WI38 (cell line): ENCODE results near the gene MCUB.

ENCODE experiments used
- H3K4me3 ChIP-seq: 2 replicates; pipeline ENCODE4 v1.5.1; 2011; ENCODE audit warnings: low read depth, mild to moderate bottlenecking, control low read depth, low read length
- TF ChIP-seq, protein P1 (sequence below): IDR thresholded peaks from 2 replicates; pipeline ENCODE4 v1.5.1; 2012; ENCODE audit warnings: low read depth, mild to moderate bottlenecking, control low read depth, low read length

Gene MCUB

DNA sequence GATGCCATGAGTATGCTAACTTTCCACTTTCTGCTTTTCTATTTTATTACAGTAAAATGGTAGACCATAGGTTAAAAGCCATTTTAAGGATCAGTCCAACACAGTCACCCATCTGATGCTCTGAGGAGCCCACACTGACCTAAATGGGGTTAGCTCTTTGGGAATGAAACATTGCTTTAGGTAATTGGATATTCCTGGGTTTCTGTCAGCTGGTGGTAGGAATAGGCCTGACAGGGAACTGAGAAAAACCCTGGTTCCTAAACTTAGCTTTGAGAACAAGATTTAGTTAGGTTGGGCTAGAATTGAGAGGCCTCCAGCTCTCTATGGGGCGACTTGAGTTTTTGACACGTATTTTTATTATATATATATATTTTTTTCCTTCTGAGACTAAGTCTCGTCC, 40.4 kb downstream of the MCUB start:
- no peak overlapping the region for H3K4me3 ChIP-seq
- TF ChIP-seq, protein P1, sequence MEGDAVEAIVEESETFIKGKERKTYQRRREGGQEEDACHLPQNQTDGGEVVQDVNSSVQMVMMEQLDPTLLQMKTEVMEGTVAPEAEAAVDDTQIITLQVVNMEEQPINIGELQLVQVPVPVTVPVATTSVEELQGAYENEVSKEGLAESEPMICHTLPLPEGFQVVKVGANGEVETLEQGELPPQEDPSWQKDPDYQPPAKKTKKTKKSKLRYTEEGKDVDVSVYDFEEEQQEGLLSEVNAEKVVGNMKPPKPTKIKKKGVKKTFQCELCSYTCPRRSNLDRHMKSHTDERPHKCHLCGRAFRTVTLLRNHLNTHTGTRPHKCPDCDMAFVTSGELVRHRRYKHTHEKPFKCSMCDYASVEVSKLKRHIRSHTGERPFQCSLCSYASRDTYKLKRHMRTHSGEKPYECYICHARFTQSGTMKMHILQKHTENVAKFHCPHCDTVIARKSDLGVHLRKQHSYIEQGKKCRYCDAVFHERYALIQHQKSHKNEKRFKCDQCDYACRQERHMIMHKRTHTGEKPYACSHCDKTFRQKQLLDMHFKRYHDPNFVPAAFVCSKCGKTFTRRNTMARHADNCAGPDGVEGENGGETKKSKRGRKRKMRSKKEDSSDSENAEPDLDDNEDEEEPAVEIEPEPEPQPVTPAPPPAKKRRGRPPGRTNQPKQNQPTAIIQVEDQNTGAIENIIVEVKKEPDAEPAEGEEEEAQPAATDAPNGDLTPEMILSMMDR = no peak

DNA sequence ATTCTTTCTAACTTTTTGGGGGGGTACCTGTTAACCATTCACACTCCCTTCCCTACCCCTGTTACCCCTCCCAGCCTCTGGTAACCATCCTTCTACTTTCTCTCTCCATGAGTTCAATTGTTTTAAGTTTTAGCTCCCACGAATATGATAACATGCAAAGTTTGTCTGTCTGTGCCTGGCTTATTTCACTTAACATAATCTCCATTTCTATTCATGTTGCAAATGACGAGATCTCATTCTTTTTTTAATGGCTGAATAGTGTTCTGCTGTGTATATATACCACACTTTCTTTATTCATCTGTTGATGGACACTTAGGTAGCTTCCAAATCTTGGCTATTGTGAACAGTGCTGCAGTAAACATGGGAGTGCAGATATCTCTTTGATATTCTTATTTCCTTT, 41.3 kb downstream of the MCUB start:
- no peak overlapping the region for H3K4me3 ChIP-seq

DNA sequence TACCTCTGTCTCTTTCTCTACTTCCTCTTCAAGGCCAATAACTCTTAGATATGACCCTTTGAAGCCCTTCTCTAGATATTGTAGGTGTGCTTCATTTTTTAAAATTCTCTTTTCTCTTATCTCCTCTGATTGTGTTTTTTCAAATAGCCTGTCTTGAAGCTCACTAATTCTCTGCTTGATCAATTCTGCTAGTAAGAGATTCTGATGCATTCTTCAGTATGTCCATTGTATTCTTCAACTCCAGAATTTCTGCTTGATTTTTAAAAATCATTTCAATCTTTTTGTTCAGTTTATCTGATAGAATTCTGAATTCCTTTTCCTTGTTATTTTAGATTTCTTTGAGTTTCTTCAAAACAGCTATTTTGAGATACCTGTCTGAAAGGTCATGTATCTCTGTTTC, 47.9 kb downstream of the MCUB start:
- TF ChIP-seq, protein P1 = no peak
- no peak overlapping the region for H3K4me3 ChIP-seq

More for the DNA sequence above, 41.3 kb downstream of the MCUB start:
- TF ChIP-seq, protein P1 = no peak

DNA sequence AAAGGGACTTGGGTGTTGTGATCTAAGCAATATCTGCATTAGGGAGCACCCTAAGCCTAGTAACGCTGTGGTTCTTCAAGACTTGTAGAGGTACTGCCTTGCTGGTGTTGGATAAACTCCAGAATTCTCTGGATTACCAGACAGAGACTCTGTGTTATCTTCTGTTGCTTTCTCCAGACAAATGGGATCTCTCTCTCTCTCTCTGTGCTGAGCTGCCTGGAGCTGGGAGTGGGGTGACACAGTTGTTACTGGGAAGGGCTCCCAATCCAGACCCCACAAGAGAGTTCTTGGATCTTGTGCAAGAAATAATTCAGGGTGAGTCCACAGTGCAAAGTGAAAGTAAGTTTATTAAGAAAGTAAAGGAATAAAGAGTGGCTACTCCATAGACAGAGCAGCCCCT, 48.8 kb downstream of the MCUB start:
- TF ChIP-seq, protein P1 = no peak
- H3K4me3 ChIP-seq = no peak overlapping the region

DNA sequence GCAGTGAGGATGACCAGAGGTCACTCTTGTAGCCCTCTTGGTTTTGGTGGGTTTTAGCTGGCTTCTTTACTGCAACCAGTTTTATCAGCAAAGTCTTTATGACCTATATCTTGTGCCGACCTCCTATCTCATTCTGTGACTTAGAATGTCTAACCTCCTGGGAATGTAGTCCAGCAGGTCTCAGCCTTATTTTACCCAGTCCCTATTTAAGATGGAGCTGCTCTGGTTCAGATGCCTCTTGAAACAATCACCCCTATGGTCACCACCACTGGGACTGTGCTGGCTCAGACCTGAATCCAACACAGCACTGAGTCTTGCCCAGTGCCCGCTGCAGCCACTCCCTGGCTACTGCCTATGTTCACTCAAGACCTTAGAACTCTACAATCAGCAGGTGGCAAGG, 49.4 kb downstream of the MCUB start:
- TF ChIP-seq, protein P1 = no peak
- H3K4me3 ChIP-seq = no peak overlapping the region

DNA sequence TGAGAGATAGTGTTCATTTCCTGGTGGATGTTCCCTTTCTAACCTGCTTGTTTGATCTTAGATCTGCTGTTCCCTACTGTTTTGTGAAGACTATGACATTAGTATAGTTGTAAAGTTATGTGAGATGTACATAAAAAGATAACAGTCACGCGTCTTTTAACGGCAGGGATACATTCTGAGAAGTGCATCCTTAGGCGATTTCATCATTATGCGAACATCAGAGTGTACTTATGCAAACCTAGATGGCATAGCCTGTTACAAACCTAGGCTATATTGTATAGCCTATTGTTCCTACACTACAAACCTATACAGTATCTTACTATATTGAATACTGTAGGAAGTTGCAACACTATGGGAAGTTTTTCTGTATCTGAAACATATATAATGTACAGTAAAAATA, 50.4 kb downstream of the MCUB start:
- TF ChIP-seq, protein P1 = no peak
- no peak overlapping the region for H3K4me3 ChIP-seq

DNA sequence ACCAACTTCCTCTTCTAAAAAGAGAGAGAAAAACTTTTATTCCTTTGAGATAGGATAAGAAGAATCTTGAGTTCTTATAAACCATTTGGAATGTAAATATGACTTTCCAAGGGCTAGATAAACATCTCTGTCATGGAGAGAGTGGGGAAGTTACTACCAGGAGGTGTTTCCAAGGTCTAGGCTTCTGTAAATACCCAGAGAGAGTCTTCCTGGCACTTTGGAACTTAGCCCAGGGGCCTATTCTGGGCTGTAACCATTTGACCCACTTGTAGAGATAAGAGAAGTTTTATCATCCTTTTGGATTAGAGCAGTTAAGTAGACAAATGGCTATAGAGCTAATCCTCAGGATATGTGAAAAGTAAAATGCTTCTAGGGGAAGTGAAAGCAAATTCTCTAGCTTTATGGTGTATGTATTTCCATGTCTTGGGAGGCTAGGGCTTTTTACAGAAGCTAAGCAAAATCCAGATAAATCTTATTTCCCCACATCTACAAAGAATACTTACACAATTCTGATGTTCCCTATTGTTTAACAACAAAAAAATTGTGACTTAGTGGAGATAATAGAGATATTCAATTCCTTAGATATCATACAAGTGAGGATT, 51.1 kb downstream of the MCUB start:
- TF ChIP-seq, protein P1 = no peak
- no peak overlapping the region for H3K4me3 ChIP-seq
